Anterior cingulate cortex (tissue), 58 donors: ENCODE measurements around the gene ACSM4.
"Not testable (repeated sequence)": the region's sequence is repeated elsewhere in the genome, so short reads cannot be mapped to it uniquely, and the experiment has no call there.

Experiments used
- DNase-seq, 58 donors: peaks; one replicate each; lab custom pipeline; 2025; lab: John Stamatoyannopoulos, UW

ACSM4 gene

DNA sequence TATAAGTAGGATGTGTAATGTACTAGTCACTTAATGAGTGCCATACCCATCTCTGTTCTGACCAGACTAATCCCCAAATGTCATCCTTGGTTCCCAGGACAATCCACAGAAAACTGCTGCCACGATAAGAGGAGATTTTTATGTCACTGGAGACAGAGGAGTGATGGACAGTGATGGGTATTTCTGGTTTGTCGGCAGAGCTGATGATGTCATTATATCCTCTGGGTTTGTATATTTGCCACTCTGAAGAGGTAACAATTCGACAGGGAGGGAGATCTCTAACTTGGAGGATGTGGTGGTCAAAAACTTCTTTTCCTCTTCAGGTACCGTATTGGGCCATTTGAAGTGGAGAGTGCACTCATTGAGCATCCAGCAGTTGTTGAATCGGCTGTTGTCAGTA is 20.3 kb downstream of the ACSM4 start:
- no peak for DNase-seq

DNA sequence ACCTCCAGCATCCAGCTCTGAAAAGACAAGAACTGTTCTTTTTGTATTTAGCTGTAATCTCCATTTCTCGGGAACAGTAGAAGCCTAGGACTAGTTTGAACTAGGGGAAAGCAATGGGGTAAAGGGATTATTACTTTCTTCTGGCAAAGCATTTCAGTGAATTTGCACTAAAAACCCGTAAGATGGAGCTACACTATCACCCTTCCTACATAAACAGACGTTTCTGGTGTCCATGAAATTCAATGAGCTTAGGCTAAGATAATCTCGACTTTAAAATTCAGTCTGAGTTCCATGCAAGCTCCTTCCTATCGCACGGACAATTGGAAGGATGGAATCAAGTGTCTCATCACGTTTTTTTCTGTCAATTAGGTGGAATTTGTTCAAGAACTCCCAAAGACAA is 24.0 kb downstream of the ACSM4 start:
- DNase-seq: no peak

DNA sequence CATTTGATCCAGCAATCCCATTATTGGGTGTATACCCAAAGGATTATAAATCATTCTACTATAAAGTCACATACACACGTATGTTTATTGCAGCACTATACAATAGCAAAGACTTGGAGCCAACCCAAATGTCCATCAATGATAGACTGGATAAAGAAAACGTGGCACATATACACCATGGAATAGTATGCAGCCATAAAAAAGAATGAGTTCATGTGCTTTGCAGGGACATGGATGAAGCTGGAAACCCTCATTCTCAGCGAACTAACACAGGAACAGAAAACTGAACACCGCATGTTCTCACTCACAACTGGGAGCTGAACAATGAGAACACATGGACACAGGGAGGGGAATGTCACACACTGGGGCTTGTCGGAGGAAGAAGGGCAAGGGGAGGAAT is 33.9 kb downstream of the ACSM4 start:
- DNase-seq: not testable (repeated sequence)

DNA sequence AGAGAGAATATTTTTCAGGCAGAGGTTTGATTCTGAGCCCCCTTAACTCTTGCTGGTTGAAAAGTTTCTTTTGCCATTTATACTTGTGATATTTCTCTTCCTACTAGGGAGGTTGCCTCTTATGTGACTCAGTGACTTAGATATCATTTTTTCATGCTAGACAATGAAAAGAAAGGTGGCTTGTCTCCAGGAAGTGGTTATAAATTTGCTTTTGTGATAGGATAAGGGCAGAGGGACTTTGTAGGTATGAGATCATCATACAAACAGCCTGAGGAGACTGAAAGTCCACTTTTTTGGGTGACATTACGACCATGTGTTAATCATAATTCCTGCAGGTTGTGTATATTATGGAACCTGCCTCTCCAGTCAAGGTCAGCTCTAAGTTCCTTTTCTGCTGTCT is 35.8 kb downstream of the ACSM4 start:
- no peak for DNase-seq

DNA sequence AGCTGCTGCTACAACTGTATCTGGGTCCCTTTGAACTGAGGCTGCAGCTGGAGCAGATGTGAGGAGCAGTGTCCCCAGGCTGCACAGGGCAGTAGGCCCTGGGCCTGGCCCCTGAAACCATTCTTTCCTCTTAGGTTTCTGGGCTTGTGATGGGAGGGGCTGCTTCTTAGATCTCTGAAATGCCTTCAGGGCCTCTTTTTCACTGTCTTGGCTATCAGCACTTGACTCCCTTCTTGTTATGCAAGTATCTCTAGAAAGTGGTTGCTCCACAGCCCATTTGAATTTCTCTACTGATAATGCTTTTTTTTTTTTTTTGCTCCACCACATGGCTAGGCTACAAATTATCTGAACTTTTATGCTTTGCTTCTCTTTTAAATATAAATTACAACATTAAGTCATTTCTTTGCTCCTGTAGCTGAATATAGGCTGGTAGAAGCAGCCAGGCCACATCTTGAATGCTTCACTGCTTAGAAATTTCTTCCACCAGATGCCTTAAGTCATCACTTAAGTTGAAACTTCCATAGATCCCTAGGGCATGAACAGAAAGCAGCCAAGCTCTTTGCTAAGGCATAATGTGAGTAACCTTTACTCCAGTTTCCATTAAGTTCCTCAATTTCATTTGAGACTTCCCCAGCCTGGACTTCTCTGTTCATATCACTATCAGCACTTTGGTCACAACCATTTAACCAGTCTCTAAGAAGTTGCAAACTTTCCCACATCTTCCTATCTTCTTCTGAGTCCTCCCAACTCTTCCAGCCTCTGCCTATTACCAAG is 41.1 kb downstream of the ACSM4 start:
- DNase-seq: no peak

DNA sequence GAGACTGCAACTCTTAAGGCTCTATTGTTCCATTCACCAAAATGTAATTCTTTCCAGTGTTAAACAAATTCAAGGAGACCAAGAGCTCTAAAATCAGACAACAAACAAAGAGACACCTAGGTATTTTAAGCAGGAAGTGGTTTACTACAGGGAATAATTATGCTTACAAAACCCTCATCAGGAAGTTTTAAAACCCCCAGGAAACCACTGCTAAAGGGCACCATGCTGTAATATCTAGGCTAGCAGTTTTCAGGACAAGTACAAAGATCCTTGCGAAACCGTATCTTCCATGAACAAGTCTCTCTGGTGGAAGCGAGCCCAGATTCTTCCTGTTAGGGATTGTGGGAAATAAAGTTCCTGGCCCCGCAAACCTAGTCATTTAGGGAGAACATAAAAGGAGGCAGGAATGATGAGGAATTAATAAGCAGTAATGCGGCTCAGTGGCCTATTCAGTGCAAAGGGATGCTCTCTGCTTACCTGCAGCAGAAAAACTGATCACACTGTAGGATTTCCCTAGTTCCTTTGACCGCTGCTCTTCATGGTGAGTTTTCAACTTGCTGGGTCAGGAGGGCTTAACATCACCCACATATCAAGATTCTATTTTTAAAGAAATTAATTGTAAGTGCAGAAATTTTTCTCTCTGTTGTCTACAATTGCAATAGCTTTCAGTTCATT is 42.8 kb downstream of the ACSM4 start:
- no peak for DNase-seq

DNA sequence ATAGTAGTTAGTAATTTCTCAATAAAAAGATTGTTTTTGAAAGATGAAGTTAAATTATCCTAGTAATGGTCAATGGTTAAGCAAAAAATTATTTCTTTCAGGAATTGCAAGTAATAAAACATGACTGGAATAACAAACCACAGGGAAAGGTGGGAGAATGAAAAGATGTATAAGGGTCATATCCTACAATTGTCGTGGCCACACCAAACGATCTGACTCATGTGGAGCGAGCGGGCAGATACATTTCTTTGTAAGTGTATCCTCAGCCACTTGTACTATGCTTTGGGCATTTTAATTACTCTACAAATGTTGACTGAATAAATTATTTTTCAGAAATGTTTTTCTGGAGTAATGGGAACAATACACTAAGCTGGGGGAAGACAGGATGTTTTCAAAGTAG is 45.5 kb downstream of the ACSM4 start:
- DNase-seq: no peak

DNA sequence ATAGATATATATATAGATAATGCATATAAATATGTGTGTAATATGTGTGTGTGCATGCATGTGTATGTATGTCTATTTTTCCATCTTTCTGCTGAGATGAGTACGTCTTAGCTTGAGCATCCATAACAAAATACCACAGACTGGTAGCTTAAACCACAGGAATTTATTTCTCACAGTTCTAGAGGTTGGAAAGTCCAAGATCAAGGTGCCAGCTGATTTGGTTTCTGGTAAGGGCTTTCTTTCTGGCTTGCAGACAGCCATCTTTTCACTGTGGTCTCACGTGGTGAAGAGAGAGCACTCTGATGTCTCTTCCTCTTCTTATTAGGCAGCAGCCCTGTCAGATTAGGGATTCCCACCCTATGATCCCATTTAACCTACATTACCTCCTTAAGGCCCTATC is 47.3 kb downstream of the ACSM4 start:
- no peak for DNase-seq

DNA sequence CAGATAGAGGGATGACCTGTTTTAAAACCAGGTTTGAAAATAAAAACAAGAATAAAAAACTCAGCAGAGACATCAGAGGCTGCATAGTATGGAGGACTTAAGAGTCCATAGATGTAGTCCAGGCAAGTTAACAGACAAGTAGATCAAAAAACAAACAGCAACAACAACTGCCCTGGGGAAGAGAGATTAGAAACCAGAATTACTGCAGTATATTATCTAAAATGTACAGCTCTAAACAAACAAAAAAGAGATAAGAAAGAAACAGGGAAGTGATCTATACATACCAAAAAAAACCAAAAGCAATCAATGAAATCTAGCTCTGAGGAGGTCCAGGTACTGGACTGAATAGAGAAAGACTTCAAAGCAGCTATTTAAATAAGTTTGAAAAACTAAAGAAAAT is 48.8 kb downstream of the ACSM4 start:
- DNase-seq: no peak

DNA sequence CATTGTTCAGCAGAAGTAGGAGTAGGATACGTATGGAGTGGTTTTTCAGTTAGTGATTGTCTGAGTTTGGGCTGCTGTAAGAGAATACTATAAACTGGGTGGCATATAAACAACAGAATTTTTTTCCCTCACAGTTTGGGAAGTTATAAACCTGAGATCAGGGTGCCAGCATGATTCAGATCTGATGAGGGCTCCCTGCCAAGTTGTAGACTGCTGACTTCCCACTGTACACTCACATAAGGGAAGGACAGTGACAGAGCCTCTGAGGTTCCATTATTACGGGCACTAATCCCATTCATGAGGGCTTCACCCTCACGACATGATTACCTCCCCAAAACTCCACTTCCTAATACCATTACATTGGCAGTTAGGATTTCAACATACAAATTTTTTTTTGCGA is 50.7 kb downstream of the ACSM4 start:
- DNase-seq: no peak

DNA sequence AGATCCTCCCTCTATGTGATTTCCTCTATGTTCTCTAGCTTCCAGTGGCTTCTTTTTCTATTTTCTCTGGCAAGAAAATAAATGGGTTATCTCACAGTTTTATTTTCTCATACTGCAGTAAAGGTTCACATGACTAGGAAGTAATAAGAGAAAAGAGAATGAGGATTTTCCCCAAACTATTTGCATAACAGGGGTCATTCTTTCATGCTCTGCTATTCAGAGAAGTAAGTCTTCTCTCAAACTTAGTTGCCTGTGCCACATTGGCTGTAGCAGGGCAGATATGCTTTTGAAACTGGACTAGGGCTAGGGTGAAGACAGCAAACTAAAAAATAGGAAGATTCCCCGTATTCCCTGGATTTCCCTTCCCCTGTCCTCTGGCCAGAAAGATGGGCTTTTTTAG is 57.4 kb downstream of the ACSM4 start:
- DNase-seq: no peak

DNA sequence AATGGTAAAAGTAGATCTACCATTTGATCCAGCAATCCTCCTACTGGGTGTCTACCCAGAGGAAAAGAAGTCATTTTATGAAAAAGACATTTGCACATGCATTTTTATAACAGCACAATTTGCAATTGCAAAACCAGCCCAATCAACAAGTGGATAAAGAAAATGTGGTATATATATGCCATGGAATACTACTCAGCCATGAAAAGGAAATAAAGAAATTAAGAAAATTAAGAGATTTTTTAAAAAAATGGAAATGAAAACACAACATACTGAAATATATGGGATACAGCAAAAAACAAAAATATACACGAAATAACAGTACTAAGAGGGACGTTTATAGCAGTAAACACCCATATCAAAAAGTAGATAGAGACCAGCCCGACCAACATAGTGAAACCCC is 58.9 kb downstream of the ACSM4 start:
- no peak for DNase-seq

DNA sequence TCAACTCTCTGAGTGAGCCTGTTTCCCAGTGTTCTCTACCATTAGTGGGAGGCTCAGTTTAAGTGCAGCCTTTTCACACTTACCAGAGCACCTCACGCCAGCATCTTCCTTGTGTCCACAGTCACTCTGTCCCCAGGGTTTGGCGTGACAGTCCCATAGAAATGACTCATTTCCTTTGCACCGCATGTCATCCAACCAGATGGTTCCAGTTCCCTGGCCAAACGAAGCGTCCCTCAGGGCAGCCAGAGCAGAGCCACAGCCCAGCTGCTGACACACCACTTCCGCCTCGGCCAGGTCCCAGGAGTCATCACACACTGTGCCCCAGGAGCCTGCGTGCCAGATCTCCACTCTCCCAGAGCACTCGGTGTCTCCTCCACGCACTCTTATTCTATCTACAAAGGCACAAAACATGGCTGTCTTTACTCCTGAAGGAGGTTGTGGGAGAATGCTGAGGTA is 65.4 kb downstream of the ACSM4 start:
- DNase-seq: no peak

DNA sequence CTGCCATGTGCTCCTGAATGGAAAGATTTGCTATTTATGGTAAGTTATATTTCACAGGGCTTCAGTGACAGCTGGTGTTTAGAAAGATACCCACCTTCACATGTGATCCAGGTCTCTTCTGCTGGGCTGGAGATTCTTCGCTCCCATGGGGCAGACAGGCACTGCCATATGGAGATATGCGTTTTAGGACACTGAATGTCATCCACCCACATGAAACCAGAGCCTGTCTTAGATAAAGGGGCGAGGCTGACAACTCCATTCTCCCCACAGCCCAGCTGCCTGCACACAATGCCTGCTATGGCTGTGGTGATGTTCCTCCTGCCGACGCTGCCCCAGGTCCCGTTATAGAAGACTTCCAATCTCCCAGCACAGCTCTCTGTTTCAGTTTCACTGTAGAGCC is 69.4 kb downstream of the ACSM4 start:
- peak in 17 of 58 donors; percentile 3 to 76 (median 36) for DNase-seq

DNA sequence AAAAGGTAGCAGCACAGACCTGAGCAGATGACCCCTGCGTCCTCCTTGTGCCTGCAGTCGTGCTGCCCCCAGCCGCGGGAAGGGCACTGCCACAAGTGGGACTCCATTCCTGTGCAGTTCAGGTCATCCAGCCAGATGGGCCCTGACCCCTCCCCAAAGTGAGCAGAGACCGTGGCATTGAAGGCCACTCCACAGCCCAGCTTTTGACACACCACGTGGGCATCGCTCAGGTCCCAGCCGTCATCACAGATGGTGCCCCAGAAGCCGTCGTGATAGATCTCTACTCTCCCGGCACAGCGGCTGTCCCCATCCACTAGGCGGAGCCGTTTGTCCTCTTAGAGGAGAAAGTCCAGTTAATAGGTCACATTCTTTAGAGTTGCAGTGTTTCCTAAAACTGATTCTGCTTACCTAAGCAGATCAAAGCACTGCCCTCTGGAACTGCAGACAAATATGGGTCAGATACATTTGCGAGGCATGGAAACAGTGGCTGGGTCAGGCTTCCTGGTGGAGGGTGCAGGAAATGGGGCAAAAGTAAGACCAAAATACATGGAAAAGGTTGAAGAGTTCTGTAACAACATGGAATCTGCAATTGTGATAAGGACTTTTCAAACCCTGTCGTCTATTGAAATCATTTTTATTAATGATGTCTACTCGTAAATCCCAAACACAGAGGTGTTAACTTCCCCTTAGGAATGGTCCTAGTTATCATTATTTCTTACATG is 70.7 kb downstream of the ACSM4 start:
- no peak for DNase-seq

DNA sequence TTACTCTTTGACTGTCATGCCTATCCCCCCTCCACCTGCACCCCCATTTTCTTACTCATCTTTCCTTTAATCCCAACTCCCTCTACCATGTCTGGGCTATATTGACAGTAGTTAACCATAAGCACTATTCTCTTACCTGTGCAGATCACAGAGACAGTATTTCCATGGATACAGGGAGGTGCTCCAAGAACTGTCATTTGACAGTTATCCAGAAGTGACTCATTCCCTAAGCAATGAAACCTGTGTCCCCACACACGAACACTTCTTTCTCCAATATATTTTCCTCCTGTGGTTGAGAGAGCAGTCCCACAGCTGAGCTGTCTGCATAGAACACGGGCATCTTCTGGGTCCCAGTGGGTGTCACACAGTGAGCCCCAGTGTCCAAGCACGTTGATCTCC is 71.3 kb downstream of the ACSM4 start:
- no peak for DNase-seq

DNA sequence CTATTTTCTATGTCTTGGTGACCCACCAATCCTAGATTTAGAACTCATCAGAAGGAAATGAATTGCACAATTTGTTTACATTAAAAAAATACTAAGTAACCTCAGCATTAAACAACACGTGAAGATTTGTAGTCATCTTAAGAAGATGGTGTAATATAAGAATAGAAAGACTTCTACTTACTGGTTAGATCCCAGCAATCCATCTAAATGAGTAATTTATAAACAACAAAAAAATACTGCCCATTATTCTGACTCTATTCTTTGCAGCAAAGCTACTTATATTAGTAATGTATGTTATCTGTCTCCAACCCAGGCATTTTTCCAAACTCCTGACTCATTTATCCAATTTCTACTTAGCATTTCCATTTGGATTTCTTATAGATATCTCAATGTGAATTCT is 72.3 kb downstream of the ACSM4 start:
- no peak for DNase-seq
